HepG2 (cell line): ENCODE measurements around the gene MYH7. TPM values are rescaled to one million over a fixed set of nuclear protein-coding genes. Genes with fewer than 3 reads are reported as not detected.
A peak's percentile ranks its signal among the peaks of the same experiment; 100 is the strongest.

ENCODE experiments used
- CBX2 ChIP-seq, 2 experiments: fragments of 200-600 bp in 1 of 2; sonication (generic); formaldehyde crosslinking in 1 of 2; IDR thresholded peaks; 2 replicates each; pipeline versions ENCODE4 v1.7.0 to v1.8.1; 2018 to 2022; ENCODE audit warnings: low read depth in 2 of 2, low read length in 1 of 2, mild to moderate bottlenecking in 1 of 2, missing genetic modification reagents in 1 of 2
- CREB1 ChIP-seq, 2 experiments: fragments of 450-650 bp in 1 of 2; IDR thresholded peaks; 2 replicates each; pipeline ENCODE4 v1.6.1; 2016 to 2017; ENCODE audit warnings: control low read depth in 1 of 2, mild to moderate bottlenecking in 1 of 2, missing compliant biosample characterization in 1 of 2, missing genetic modification characterization in 1 of 2
- IKZF4 ChIP-seq: sonication (generic); formaldehyde crosslinking; IDR thresholded peaks from 2 replicates; pipeline ENCODE4 v1.5.1; 2020; ENCODE audit warnings: borderline replicate concordance, mild to moderate bottlenecking, low read depth, missing genetic modification reagents; ENCODE audit errors: not compliant biosample characterization
- KLF16 ChIP-seq, 2 experiments: sonication (generic) in 1 of 2; formaldehyde crosslinking in 1 of 2; IDR thresholded peaks; 2 replicates each; pipeline versions ENCODE4 v1.6.1 to v1.8.0; 2016 to 2023; ENCODE audit warnings: missing genetic modification reagents in 2 of 2, missing compliant biosample characterization in 1 of 2
- NFKB2 ChIP-seq: sonication (generic); formaldehyde crosslinking; IDR thresholded peaks from 2 replicates; pipeline ENCODE4 v1.4.0; 2020; ENCODE audit warnings: missing genetic modification reagents, borderline replicate concordance
- NPAS2 ChIP-seq: sonication (generic); formaldehyde crosslinking; IDR thresholded peaks from 2 replicates; pipeline ENCODE4 v1.8.0; 2022; ENCODE audit warnings: mild to moderate bottlenecking, missing genetic modification reagents, borderline replicate concordance
- SALL2 ChIP-seq: sonication (generic); formaldehyde crosslinking; IDR thresholded peaks from 2 replicates; pipeline ENCODE4 v1.8.1; 2023; ENCODE audit warnings: mild to moderate bottlenecking, missing genetic modification reagents, inconsistent platforms
- SIX4 ChIP-seq: sonication (generic); formaldehyde crosslinking; IDR thresholded peaks from 2 replicates; pipeline ENCODE4 v1.4.0; 2020; ENCODE audit warnings: missing genetic modification reagents
- SKI ChIP-seq: fragments of 450-650 bp; IDR thresholded peaks from one replicate; pipeline ENCODE4 v1.6.1; 2018; ENCODE audit warnings: mild to moderate bottlenecking; ENCODE audit not compliant: partially characterized antibody
- ZBTB8A ChIP-seq: sonication (generic); formaldehyde crosslinking; IDR thresholded peaks from 2 replicates; pipeline ENCODE4 v1.4.0; 2020; ENCODE audit warnings: mild to moderate bottlenecking, low read depth, missing genetic modification reagents, borderline replicate concordance
- ZNF224 ChIP-seq: sonication (generic); formaldehyde crosslinking; IDR thresholded peaks from 2 replicates; pipeline ENCODE4 v1.5.0; 2020; ENCODE audit warnings: mild to moderate bottlenecking, missing genetic modification reagents
- ZNF235 ChIP-seq: sonication (generic); formaldehyde crosslinking; IDR thresholded peaks from 2 replicates; pipeline ENCODE4 v1.8.1; 2023; ENCODE audit warnings: mild to moderate bottlenecking, missing genetic modification reagents, borderline replicate concordance
- ZNF709 ChIP-seq: sonication (generic); formaldehyde crosslinking; IDR thresholded peaks from 2 replicates; pipeline ENCODE4 v1.5.0; 2020; ENCODE audit warnings: mild to moderate bottlenecking, missing genetic modification reagents
- ZNF816 ChIP-seq: sonication (generic); formaldehyde crosslinking; IDR thresholded peaks from 2 replicates; pipeline ENCODE4 v1.8.0; 2022; ENCODE audit warnings: missing genetic modification reagents, mild to moderate bottlenecking, borderline replicate concordance
- polyA plus RNA-seq, 8 experiments: library from polyadenylated mRNA; depleted of rRNA in 3 of 8; stranded (reverse) in 7 of 8; unstranded in 1 of 8; fragments of >200 nt; fragmentation: Illumina TruSeq in 4 of 8; extraction: Trizol in 4 of 8; gene quantifications; 2 replicates each; pipeline versions ENCODE4 v1.2.1 to v1.2.3, GENCODE V29; 2011 to 2016; ENCODE audit warnings: low read depth in 4 of 8, missing spikeins in 1 of 8, mixed read lengths in 1 of 8; ENCODE audit not compliant: insufficient read depth in 1 of 8
- total RNA-seq, 5 experiments: library from RNA; depleted of rRNA; stranded (reverse); fragments of >200 nt; fragmentation: Illumina TruSeq; extraction: Trizol; gene quantifications; 2 replicates each; pipeline ENCODE4 v1.2.3, GENCODE V29; 2016; ENCODE audit warnings: low read depth in 1 of 5
- TF ChIP-seq, protein P1 (sequence below): sonication (generic); formaldehyde crosslinking; IDR thresholded peaks from 2 replicates; pipeline ENCODE4 v1.8.0; 2022; ENCODE audit warnings: mild to moderate bottlenecking, missing genetic modification reagents, moderate library complexity
- TF ChIP-seq, protein P2 (sequence below): IDR thresholded peaks from 2 replicates; pipeline ENCODE4 v1.4.0; 2020; ENCODE audit warnings: mild to moderate bottlenecking, missing genetic modification reagents
- TF ChIP-seq, protein P3 (sequence below): sonication (generic); formaldehyde crosslinking; IDR thresholded peaks from 2 replicates; pipeline ENCODE4 v1.5.0; 2020; ENCODE audit warnings: mild to moderate bottlenecking, missing genetic modification reagents
- TF ChIP-seq, protein P4 (sequence below): sonication (generic); formaldehyde crosslinking; IDR thresholded peaks from 2 replicates; pipeline ENCODE4 v1.5.0; 2020; ENCODE audit warnings: mild to moderate bottlenecking, missing genetic modification reagents, moderate library complexity

The MYH7 gene
- total and polyA plus RNA-seq, 2 of the 13 experiments (the other 11 are each of a cell fraction or from before 2014, with no cell fraction given): 0.04 TPM; not detected in 1

DNA sequence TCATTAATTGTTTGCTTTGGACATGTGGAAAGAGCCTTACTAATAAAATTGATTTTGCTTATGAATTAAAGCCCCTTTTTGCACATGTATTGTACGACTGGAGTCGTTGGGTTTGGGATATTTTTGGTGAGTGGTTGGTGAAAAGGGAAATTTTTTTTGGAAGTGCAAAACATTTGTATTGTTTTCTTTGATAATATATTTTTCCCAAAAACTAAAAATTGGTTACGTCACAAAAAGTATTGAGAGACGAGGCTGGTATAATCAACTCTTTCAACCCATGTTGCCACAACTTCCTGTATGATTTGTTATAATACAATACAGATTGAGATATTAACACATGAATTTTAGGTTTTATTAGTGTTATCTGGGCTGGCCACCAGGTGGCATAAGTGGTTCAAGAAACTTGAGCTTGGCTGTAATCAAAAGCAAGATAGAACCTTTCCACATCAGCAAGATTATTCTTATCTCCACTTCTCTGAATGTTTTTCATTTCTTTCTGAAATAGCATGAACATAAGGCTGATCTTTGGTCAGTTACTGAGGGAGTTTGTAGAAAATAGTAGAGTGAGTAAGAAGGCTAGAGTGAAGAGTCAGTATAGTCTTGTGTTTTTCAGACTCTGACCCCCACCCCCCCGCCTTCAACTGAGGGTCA, 42.8 kb upstream of the MYH7 start (continued):
- TF ChIP-seq ZBTB8A (CRISPR knock-in tag) (no peak), SALL2 (CRISPR knock-in tag) (no peak), SIX4 (no peak), NPAS2 (CRISPR knock-in tag) (no peak), KLF16 (CRISPR knock-in tag; IDR thresholded peaks at IDR 0.05) (peak in 1 of 2 experiments; percentile 72; a peak in 1 of 4 replicates), CREB1 (IDR thresholded peaks at IDR 0.05) (peak; percentile 40; the same call in 1 of the 2 replicates), CREB1 (CRISPR knock-in tag; IDR thresholded peaks at IDR 0.05) (no peak; the same call in 1 of the 2 replicates), ZNF224 (CRISPR knock-in tag) (no peak), CBX2 (IDR thresholded peaks at IDR 0.05; ENCODE audit: low read depth, low read length) (no peak), CBX2 (CRISPR knock-in tag; IDR thresholded peaks at IDR 0.05; ENCODE audit: low read depth) (no peak), ZNF709 (CRISPR knock-in tag) (no peak), IKZF4 (CRISPR knock-in tag) (no peak), ZNF235 (CRISPR knock-in tag) (no peak), NFKB2 (CRISPR knock-in tag) (no peak), ZNF816 (CRISPR knock-in tag) (no peak), SKI (no peak)
- TF ChIP-seq, protein P1, sequence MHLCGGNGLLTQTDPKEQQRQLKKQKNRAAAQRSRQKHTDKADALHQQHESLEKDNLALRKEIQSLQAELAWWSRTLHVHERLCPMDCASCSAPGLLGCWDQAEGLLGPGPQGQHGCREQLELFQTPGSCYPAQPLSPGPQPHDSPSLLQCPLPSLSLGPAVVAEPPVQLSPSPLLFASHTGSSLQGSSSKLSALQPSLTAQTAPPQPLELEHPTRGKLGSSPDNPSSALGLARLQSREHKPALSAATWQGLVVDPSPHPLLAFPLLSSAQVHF (CRISPR knock-in tag): no peak
- TF ChIP-seq, protein P2, sequence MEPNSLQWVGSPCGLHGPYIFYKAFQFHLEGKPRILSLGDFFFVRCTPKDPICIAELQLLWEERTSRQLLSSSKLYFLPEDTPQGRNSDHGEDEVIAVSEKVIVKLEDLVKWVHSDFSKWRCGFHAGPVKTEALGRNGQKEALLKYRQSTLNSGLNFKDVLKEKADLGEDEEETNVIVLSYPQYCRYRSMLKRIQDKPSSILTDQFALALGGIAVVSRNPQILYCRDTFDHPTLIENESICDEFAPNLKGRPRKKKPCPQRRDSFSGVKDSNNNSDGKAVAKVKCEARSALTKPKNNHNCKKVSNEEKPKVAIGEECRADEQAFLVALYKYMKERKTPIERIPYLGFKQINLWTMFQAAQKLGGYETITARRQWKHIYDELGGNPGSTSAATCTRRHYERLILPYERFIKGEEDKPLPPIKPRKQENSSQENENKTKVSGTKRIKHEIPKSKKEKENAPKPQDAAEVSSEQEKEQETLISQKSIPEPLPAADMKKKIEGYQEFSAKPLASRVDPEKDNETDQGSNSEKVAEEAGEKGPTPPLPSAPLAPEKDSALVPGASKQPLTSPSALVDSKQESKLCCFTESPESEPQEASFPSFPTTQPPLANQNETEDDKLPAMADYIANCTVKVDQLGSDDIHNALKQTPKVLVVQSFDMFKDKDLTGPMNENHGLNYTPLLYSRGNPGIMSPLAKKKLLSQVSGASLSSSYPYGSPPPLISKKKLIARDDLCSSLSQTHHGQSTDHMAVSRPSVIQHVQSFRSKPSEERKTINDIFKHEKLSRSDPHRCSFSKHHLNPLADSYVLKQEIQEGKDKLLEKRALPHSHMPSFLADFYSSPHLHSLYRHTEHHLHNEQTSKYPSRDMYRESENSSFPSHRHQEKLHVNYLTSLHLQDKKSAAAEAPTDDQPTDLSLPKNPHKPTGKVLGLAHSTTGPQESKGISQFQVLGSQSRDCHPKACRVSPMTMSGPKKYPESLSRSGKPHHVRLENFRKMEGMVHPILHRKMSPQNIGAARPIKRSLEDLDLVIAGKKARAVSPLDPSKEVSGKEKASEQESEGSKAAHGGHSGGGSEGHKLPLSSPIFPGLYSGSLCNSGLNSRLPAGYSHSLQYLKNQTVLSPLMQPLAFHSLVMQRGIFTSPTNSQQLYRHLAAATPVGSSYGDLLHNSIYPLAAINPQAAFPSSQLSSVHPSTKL (CRISPR knock-in tag): peak; percentile 27; the same call in 1 of the 2 replicates
- TF ChIP-seq, protein P3, sequence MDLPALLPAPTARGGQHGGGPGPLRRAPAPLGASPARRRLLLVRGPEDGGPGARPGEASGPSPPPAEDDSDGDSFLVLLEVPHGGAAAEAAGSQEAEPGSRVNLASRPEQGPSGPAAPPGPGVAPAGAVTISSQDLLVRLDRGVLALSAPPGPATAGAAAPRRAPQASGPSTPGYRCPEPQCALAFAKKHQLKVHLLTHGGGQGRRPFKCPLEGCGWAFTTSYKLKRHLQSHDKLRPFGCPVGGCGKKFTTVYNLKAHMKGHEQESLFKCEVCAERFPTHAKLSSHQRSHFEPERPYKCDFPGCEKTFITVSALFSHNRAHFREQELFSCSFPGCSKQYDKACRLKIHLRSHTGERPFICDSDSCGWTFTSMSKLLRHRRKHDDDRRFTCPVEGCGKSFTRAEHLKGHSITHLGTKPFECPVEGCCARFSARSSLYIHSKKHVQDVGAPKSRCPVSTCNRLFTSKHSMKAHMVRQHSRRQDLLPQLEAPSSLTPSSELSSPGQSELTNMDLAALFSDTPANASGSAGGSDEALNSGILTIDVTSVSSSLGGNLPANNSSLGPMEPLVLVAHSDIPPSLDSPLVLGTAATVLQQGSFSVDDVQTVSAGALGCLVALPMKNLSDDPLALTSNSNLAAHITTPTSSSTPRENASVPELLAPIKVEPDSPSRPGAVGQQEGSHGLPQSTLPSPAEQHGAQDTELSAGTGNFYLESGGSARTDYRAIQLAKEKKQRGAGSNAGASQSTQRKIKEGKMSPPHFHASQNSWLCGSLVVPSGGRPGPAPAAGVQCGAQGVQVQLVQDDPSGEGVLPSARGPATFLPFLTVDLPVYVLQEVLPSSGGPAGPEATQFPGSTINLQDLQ (CRISPR knock-in tag): no peak
- TF ChIP-seq, protein P4, sequence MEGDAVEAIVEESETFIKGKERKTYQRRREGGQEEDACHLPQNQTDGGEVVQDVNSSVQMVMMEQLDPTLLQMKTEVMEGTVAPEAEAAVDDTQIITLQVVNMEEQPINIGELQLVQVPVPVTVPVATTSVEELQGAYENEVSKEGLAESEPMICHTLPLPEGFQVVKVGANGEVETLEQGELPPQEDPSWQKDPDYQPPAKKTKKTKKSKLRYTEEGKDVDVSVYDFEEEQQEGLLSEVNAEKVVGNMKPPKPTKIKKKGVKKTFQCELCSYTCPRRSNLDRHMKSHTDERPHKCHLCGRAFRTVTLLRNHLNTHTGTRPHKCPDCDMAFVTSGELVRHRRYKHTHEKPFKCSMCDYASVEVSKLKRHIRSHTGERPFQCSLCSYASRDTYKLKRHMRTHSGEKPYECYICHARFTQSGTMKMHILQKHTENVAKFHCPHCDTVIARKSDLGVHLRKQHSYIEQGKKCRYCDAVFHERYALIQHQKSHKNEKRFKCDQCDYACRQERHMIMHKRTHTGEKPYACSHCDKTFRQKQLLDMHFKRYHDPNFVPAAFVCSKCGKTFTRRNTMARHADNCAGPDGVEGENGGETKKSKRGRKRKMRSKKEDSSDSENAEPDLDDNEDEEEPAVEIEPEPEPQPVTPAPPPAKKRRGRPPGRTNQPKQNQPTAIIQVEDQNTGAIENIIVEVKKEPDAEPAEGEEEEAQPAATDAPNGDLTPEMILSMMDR (CRISPR knock-in tag): peak; percentile 91
